Measurements from ENCODE around the gene ABCC3. TPM values are rescaled to one million over a fixed set of nuclear protein-coding genes. Genes with fewer than 3 reads are reported as not detected.

Gene ABCC3
- total RNA-seq, 1 donor from 2014 or later = 52.8 TPM

GRCh38 chr17:50641357-50641756, 6.7 kb downstream of the ABCC3 start:
- no peak for DNase-seq (ENCODE audit: low spot score)

DNA sequence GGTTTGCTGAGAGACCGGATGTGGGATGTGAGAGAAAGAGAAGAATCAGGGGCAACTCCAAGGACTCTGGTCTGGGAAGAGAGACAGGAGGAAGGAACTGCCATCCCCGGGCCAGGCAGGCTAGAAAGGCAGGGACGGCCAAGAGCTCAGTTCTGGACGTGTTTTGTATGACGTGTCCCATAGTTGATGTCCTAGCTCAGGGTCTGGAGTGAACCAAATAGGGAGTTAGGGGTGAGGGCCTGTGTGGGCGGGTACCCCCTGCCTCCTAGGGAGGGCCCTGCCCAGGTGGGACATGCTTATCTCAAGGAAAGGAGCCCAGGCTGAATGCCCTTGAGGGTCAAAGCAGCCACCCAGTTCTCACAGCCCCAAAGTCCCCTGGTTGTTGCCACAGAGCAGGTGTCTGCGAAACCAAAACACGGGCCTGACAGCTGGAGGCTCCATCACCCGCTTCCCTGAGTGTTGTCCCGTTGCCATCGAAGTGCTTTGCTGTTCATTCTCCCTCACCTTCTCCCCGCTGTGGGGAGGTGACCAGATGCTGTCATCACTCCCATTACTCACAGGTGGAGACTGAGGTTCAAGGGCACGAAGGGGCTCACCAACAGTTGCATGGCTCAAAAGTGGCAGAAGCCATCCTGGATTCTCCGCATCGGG, 7.5 kb downstream of the ABCC3 start:
- DNase-seq (ENCODE audit: low spot score) = no peak

- no peak for DNase-seq (ENCODE audit: low spot score)
Observed at GRCh38 chr17:50642722-50643656, 8.3 kb downstream of the ABCC3 start.

GRCh38 chr17:50645748-50646682, 11.3 kb downstream of the ABCC3 start:
- no peak for DNase-seq (ENCODE audit: low spot score)

DNA sequence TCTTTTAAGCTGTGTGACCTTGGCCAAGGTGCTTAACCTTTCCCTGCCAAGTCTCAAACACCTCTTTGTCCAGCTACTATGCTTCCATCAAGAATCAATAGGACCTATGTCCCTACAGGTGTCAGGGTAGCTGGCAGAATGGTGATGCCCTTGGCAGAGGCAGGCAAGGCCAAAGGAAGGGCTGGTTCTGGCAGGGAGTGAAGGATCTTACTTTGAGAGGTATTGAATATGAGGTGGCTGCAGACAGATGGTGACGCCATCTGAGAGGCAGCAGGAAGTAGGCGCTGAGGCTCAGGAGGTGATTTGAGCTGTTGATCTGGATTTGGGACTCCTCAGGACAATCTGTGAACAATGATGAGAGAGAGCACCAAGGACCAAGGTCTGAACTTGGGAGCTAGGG, 12.5 kb downstream of the ABCC3 start:
- DNase-seq (ENCODE audit: low spot score) = no peak

GRCh38 chr17:50649042-50649908, 14.6 kb downstream of the ABCC3 start:
- DNase-seq (ENCODE audit: low spot score) = no peak

GRCh38 chr17:50651661-50652060, 17.0 kb downstream of the ABCC3 start:
- DNase-seq (ENCODE audit: low spot score) = no peak

DNA sequence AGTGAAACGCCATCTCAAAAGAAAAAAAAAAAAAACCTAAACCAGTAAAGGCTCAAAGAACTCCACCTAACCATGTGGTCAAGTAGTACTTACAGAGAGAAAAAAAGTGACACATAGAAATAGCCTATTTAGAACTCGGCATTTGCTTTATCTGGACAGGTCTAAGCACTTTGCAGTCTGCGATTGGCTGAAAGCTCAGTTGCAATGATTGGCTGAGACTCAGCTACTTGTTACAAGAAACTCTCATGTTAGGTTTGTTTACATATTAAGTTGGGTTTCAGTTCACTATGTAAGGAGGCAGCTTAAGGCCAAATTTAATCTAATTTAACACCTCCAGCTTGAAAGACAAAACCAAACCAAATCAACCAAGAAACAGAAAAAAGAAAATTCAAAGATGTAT, 19.1 kb downstream of the ABCC3 start:
- no peak for DNase-seq (ENCODE audit: low spot score)

- no peak for DNase-seq (ENCODE audit: low spot score)
Observed at GRCh38 chr17:50656509-50656908, 21.8 kb downstream of the ABCC3 start.

DNA sequence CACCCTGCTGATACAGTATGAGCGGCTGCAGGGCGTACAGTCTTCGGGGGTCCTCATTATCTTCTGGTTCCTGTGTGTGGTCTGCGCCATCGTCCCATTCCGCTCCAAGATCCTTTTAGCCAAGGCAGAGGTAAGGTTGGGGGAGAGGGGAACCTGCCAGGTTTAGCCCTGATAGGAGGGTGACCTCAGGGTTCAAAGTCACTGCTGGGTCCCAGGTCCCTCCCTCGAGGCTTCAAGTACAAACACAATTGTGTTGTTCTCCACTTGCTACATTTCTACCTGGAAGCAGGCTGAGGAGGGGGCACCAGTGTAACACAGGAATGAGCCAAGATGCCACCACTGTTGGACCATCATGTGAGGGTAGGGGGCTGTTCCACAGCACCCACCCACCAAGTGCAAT, 22.4 kb downstream of the ABCC3 start:
- no peak for DNase-seq (ENCODE audit: low spot score)

GRCh38 chr17:50657627-50658026, 22.9 kb downstream of the ABCC3 start:
- no peak for DNase-seq (ENCODE audit: low spot score)

GRCh38 chr17:50658616-50659015, 23.9 kb downstream of the ABCC3 start:
- no peak for DNase-seq (ENCODE audit: low spot score)

GRCh38 chr17:50659179-50659578, 24.5 kb downstream of the ABCC3 start:
- DNase-seq (ENCODE audit: low spot score) = no peak

DNA sequence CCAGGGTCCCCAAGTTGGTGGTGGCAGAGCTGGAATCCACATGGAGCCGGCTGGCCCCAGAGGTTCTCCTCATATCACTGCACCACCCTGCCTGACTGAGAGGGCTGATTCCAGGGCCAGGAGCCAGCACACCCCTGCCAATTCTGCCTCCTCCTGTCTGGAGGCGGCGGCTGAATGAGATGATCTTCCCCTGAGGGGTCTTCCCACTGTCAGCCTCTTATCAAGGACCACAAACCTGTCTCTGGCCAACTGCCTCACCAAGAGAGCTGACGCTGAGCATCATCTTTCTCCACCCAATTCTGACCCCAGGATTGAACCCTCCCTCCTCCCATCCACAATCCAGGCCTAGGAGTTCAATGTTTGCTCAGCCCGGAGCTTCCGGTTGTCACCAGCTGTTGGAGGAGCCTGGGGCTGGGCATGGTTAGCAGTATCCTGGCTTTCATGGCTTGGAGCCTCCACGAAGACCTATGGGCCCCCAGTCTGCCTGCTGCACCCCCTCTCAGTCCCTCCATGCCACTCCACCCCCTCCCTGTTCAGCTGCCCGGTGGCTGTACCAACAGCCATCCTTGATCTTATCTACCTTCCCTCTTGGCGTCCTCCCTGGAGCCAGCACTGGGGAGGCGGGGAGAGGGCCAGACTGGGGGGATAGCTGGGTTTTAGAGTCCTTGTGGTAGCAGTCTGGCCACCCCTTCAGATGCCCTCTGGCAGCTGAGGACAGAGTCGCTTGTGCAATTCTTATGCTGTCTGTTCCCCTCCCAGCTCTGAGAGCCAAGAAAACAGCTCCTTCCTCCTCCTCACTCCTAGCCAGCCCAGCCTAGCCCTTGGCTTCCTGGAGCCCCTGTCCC, 25.6 kb downstream of the ABCC3 start:
- no peak for DNase-seq (ENCODE audit: low spot score)

- no peak for DNase-seq (ENCODE audit: low spot score)
Observed at GRCh38 chr17:50660887-50661345, 26.2 kb downstream of the ABCC3 start.

- no peak for DNase-seq (ENCODE audit: low spot score)
Observed at GRCh38 chr17:50661348-50661747, 26.7 kb downstream of the ABCC3 start.

DNA sequence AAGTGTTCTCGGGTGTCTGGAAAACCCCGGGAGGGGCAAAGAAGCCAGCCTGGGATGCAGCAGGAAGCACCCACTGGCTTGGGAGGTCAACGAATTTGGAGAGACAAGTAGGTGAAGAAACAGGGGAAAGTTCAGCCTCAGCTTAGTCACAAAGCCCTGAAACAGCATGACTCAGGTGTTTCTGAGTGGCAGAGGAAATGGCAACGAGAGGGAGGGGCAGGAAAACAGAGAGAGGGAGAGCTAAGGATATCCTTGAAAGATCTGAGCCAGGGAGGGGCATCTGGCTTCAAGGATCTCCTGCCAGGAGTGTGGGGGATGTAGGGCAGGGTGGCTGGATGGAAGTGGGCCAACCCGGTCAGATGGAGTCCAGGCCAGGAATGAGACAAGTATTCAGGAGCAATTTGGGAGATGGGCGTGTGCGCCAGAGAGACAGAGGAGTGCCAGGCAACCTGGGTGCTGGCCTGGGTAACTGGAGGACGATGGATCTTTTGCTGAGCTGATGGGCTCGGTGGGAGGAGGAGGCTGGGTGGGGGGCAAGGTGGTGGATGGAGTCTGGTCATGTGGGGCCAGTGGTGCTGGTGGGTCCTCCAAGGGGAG, 27.2 kb downstream of the ABCC3 start:
- no peak for DNase-seq (ENCODE audit: low spot score)

- DNase-seq (ENCODE audit: low spot score) = no peak
Observed at GRCh38 chr17:50662632-50663225, 28.0 kb downstream of the ABCC3 start.

Measured in mesenteric fat pad (tissue), 1 donor.